GM18517 (cell line): ENCODE data around the gene ACTL7B.
"Not testable (repeated sequence)": the region's sequence is repeated elsewhere in the genome, so short reads cannot be mapped to it uniquely, and the experiment has no call there.

Source experiments
- ATAC-seq: cut with Tn5 transposase; IDR thresholded peaks from one replicate; pipeline ENCODE4 v1.9.1; 2021; ENCODE audit warnings: mild to moderate bottlenecking, moderate library complexity; ENCODE audit not compliant: unreplicated experiment

ACTL7B gene

DNA sequence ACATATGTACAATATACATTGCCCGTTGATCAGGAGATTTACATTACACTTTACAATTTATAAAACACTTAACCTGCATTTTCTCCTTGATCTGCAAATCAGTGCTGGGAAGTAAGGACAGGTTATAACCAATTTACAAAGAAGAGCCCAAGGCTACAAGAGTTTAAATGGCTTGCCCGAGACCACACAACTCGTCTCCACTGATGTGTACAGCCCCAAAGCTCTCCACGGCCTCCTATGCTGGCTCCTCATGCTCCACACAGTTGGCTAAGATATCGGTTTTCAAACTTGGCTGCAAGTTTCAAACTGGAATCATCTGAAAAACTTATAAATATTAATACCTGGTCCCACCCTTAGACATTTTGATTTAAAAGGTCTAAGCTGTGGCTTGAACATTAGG is 10.3 kb downstream of the ACTL7B start:
- ATAC-seq, result no peak

DNA sequence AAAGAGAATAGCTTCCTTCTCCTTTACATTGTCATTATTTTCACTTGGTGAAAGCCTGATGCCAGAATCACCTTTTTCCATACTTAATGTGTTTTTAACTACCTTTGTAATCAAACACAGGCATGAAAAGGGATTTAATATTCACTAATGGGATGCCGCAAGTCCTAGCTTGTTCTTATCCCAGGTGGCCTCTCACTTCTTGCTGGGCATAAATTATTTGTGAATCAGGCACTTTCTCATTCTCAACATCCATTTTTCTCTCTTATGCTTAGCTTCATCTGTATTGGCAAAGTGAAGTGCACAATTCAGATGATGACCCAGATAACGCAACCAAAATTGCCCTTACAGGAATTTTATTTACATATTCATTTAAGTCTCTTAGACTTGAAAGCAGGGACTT is 10.9 kb downstream of the ACTL7B start:
- ATAC-seq, result no peak

DNA sequence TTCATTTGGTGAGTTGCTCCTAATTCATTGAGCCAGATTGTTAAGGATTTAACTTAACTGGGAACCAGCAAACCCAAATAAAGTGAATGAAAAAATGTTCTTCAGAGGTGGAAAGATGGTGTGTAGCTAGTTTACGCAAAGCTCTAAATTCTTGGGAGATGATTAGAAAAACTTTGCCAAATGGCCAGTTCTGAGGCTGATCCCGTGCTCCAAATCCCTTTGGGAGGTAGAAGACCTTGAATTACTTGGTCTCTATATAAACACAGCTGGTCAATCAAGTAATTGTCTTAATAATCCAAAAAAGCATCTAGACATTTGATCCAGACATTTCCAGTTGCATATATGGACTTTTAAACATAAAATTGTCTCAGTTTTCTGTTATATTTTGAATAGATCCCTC is 11.4 kb downstream of the ACTL7B start:
- ATAC-seq, result no peak

DNA sequence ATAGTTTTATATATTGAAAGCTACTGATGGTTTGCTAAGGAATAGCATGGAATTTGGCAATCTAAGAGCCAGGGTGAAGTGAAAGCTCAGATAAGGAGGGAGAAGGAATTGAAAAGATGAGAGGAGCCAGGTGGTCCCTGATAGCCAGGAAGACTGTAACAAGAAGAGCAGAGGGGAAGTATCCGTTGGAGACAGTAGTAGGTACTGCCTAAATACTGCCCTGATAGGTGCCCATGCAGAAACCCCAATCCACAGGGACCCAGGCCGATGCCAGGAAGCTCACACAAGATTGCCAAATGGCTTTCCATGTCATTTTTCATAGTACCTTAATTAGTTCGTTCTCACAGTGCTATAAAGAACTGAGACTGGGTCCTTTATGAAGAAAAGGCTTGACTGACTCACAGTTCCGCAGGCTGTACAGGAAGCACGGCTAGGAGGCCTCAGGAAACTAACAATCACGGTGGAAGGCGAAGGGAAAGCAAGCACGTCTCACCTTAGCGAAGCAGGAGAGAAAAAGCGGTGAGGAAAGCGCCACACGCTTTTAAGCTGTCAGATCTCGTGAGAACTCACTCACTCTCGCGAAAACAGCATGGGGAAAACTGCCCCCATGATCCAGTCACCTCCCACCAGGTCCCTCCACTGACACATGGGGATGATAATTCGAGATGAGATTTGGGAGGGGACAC is 13.0 kb downstream of the ACTL7B start:
- ATAC-seq, result no peak

DNA sequence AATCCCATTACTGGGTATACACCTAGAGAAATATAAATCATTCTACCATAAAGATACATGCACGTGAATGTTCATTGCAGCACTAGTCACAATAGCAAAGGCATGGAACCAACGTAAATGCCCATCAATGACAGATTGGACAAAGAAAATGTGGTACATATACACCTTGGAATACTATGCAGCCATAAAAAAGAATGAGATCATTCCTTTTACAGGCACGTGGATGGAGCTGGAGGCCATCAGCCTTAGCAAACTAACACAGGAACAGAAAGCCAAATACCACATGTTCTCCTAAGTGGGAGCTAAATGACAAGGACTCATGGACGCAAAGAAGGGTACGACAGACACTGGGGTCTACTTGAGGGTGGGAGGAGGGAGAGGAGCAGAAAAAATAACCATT is 16.2 kb downstream of the ACTL7B start:
- ATAC-seq, result not testable (repeated sequence)

DNA sequence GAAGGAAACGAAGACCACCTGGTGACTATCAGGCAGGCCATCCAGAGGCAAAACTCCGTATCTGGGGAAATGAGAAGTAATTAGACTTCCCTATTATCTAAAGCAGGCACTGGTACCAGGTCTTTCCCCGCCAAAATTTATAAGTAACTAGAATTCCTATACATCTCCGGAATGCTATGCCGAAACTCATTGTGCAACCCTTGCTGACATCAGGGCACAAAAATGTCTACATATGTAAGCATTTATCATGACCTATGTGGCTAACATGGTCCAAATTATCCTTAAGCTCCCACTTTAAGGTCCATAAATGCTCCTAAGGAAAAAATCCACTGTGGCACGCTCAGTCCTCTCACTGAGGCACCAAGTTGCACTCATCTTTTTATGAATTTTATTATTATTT is 17.8 kb downstream of the ACTL7B start:
- ATAC-seq, result no peak

DNA sequence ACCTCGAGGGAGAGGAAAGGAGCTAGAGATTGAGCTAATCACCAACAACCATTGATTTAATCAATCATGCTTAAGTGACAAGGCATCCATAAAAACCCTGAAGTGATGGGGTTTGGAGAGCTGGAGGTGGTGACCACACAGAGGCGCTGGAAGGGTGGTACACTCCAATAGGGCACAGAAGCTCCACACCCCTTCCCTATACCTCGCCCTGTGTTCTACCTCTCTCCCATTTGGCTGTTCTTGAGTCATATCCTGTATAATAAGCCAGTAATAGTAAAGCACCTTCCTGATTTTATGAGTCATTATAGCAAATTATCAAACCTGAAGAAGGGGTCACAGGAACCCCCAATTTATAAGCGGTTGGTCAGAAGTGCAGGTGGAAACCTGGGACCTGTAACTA is 18.3 kb downstream of the ACTL7B start:
- ATAC-seq, result no peak

DNA sequence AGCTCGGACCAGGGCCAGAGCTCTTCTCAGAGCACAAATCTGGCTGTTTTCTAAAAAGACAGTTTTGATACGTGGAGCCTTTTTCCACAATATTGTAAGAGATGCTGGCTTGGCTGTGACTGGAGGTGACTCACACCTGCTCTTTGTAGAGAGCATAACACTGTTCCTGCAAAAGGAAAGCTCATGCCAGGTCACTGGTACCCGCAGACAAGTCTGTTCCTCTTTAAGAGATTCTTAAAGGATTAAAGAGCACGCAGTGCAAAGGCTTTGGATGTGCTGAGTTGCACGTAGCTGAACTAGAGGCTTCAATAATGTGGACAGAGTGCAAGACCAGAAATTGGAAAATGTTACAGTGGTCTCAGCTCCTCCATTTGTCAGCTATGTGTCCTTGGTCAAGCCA is 19.0 kb downstream of the ACTL7B start:
- ATAC-seq, result no peak

DNA sequence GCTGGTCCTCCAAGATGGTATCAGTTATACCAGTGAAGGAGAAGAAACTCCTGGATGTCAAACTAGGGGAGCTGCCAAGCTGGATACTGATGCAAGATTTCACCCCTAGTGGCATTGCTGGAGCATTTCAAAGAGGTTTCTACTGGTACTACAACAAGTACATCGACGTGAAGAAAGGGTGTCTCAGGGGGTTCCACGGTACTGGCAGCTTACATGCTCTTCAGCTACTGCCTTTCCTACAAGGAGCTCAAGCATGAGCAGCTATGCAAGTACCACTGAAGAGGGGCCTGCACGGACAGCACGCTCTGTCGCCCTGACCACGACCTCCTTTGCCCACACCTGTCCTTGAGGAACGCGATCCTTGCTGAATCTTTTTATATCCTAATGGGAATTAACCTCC is 19.5 kb downstream of the ACTL7B start:
- no peak for ATAC-seq

DNA sequence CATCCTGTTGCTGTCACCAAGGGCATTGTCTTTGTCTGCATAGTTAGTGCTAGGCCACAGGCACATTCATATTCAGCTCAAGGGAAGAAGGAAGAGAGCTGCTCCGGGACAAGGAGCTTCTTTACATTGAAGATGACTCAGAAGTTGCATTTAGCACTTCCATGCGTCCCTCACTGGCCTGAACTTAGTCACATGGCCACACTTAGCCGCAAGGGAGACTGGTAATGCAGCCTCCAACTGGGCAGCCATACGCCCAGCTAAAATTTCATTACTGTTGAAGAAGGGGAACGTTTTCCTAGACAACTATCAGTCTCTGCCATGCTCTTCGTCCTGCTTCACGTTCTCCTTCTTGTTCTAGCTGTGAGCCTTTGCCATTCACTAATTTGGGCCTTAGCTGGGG is 20.0 kb downstream of the ACTL7B start:
- no peak for ATAC-seq

DNA sequence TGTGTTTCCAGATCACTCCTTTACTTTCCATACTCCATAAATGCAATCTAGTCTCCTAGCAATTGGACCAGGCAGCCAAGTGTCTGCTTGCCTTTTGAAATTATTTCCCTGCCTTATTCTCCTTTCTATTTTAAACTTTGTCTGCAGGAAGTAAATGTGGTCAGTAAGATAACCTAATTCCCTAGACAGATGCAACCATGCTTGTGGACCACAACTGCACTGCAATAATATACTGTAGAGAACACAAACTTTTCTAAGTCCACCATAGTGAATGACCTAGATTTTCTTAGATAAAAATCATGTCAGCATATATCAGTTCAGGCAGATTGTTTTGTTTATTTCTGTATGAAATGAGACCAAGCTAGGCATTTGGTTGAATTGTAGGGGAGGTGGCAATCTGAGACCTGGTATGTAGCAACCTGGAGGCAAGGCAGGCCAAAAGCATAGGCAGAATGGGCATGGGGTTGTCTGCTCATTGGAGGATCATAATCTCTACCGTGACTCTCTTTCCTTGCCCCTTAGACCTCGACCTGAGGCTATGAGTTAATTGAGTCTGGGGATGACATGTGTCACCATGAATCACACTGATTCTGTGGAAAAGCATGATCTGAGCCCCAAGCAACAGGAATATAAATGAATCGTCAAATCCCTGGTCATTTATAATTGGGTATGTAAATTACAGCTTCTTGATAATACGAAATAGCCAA is 20.7 kb downstream of the ACTL7B start:
- ATAC-seq, result no peak

DNA sequence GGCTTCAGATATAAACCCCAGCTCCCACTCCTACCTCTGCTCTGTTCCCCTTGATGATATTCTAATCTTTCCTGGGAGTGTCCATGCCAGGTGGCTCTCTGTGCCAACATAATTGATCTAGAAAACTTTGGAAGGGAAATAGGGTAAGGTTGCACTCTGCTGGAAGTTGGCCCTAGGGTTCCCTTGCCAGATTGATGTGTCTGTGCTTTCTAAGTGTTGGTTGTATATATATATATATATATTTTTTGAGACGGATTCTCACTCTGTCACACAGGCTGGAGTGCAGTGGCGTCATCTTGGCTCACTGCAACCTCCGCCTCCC is 23.6 kb downstream of the ACTL7B start:
- no peak for ATAC-seq

DNA sequence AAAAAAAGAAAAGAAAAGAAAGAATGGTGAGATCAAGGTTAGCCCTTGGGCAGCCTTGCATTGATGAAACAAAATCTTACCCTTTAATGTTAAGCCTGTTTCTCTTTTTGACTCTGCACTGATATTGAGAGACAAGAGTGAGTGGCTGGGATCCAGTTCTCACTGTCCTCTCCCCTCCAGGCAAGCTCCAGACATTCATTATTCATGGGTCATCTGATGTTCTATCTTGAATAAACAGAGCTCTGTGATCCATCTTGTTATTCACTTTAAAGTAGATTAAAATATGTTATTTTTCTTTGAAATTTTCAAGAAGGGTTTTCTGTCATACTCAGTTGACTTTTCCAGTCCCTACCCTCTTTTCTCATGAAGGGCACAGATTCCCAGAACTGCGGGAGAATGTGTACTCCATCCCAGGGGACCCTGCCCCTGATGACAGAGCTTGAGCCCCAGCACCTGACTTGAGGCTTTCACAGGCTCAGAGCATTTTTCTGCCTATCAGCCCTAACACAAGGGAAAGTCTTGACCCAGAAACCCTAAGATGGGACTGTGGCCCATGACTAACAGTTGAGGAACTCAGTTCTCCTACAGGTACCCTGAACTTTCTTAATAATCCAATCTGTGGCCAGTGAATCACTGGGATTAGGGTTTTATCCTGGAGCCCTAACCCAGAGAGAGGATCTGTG is 24.1 kb downstream of the ACTL7B start:
- ATAC-seq, result no peak

DNA sequence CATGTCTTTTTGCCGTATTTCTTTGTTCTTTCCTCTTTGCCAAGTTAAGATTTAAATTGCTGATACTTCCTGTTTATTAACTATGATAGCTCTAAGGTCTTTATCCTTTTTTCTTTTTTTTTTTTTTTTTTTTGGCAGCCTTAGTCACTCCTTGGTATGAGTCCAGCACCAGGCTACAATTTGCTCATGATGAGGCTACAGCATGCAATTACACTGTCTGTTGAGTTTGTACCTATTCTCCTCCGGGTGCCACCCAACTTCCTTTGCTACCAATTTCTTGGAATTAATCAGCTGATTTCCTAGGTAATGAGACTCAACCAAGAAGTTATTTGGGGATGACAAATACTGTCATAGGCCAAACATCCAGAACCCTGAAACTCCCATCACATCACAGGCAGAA is 25.5 kb downstream of the ACTL7B start:
- ATAC-seq, result no peak

DNA sequence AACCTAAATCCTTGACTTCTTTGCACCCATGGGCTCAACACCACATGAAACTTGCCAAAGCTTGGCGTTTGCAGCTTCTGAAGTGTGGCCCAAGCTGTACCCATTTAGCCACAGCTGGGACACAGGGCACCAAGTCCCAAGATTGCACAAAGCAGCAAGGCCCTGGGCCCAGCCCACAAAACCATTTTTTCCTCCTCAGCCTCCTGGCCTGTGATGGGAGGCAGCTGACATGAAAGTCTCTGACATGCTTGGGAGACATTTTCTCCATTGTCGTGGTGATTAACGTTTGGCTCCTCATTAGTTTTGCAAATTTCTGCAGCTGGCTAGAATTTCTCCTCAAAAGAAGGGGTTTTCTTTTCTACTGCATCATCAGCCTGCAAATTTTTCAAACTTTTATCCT is 32.0 kb downstream of the ACTL7B start:
- no peak for ATAC-seq

DNA sequence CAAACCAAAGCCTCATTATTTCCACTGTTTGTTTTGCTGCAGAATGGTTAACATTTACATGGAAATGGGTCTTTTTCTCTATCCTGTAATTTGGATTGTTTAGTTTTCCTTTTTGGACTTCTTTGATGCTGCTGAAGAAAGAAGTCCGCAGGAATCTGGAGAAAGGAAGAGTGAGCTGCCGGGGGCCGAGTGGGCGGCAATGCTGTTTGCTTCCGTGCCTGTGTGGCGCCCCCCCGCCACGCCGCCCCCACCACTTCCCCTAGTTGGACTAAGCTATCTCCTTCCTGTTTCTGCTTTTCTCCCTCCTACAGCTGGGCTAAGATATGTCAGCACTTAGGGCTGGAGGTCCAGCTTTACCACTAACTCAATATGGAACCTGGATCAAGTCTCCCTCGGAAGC is 39.7 kb downstream of the ACTL7B start:
- no peak for ATAC-seq

DNA sequence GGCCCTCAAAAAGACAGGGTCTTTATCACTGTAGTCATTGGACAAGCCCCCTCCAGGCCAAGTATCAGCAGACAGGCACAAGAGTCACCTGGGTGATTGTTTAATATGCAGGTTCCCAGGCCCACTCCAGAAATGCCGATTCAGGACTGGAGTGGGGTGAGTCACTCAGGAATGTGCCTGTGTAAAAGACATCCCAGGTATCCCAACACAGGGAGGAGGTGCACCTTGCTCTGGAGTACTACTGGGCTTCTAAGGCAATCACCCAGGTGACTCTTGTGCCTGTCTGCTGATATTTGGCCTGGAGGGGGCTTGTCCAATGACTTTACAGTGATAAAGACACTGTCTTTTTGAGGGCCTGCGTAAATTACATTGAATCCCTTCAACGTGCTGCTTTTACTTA is 40.6 kb downstream of the ACTL7B start:
- ATAC-seq, result no peak

DNA sequence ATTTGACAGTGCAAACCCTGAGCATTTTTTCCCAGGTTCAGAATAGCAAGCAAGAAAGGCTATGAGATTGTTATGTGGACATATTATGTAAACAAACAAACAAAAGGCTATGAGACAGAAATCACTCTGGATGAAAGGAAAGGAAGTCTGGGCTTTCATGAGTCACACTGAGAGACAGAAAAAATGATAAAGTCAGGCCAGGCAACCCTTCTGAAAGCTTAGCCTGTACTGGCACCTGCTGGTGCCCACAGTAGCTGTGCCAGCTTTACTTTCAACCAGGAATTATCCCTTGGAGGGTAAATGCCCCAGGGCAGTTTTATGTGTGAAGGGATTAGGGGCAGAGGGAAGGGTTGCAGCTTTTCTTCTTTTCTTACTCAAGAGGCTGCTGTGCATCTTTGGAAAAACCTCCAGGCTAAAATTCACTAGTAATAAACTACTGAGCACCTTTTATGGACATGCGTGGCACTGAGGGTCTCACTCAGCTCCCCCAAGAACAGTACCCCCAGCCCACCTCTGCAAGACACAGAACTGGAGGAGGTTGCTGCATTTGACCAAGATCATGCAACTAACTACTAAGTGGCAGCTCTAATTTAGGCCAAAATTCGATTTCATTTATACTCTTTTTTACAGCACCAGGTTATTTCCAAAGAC is 41.7 kb downstream of the ACTL7B start:
- ATAC-seq, result no peak

DNA sequence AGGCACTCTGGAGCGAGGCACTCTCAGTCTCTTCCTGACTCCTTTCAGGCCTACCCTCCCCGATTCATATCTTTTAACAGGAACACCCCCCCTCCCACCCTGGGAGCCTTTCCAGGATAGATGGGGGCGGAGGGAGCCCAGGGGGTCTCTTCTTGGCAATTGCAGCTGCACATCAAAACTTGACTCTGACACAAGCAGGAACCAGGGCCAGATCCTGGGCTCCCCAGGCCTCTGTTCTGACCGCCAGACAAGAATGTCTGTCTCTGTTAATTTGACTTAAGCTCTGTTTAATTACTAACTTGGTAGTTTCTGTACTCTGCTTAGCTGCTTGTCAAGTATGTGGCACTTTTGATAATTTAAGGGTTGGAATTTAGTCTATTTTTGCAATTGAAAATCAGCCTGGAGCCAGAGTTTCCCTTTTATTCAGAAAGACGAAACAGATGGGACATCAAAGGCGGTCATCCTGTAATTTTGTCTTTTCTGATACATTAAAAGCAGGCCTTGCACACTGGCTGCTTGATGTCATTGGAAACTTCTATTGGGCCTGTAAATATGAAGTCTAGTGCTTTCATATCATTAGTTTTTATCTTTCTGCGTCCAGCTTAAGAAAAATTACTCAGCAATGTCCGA is 43.3 kb downstream of the ACTL7B start:
- no peak for ATAC-seq

DNA sequence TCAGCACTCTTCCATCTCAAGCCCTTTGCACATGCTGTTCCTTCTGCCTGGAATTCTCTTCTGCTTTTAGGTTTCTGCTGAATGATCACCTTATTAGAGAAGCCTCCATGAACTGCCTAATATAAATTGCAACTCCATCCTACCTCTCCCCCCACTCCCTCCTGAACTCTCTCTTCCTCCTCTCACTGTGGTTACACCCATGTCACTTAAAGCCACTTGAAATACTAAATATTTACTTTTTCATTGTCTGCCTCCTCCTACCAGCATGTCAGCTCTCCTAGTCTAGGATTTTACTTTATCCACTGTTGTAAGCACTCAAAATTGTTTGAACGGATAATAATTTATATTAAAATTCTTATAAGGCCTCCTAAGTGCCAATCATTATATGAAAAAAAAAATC is 43.8 kb downstream of the ACTL7B start:
- ATAC-seq, result no peak

DNA sequence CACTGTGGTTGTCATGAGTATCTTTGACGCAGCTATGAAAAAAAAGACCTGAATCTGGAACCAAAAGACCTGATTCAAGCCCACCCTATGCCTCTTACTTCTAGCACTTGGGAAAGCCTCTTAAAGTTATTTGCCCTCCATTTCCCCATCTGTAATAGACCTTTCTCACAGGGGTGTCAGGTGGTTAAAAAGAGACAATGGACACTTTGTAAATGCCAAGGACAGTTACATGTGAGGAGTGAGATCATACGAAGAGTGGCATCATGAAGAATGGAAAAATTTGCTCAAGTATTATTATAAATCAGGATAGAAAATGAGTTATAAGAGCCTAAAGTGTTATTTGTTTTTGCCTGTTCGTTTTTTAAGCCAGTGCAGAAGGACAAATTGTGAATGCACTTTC is 46.5 kb downstream of the ACTL7B start:
- ATAC-seq, result no peak
